Measurements from ENCODE around the gene PDE6B.
"Not testable (repeated sequence)": the region's sequence is repeated elsewhere in the genome, so short reads cannot be mapped to it uniquely, and the experiment has no call there.

Gene PDE6B

GRCh38 chr4:633406-633805 lies 8.0 kb downstream of the PDE6B start:
- Histone ChIP-seq H3K9ac (no peak overlapping the region), H3K27ac (no peak overlapping the region), H3K4me1 (peaks cover 0 to 10% (median 8%) of the 10 kb centered on the region in 10 experiments; a peak in 9 of 20 replicates), H3K4me2 (no peak overlapping the region), H4K20me1 (no peaks in the 10 kb centered on the region), H3K27me3 (no peaks in the 10 kb centered on the region), H3K4me3 (no peak overlapping the region), H3K9me3 (replicated peaks in 1 of 11) (peaks cover 25 to 52% (median 33%) of the 10 kb centered on the region in 11 experiments), H3K36me3 (no peaks in the 10 kb centered on the region)
- no peak for TF ChIP-seq Cebpa-rat (IDR thresholded peaks at IDR 0.05)

GRCh38 chr4:633976-634598 lies 8.7 kb downstream of the PDE6B start:
- Histone ChIP-seq H3K27me3 (no peaks in the 10 kb centered on the region), H3K27ac (no peak overlapping the region), H3K4me1 (peaks cover 0 to 3% (median 1%) of the 10 kb centered on the region in 10 experiments; a peak in 8 of 20 replicates), H3K36me3 (no peaks in the 10 kb centered on the region), H3K9me3 (replicated peaks in 1 of 11) (peaks cover 25 to 52% (median 33%) of the 10 kb centered on the region in 11 experiments), H3K9ac (no peak overlapping the region), H3K4me3 (no peak overlapping the region), H4K20me1 (no peaks in the 10 kb centered on the region), H3K4me2 (no peak overlapping the region)
- no peak for TF ChIP-seq Cebpa-rat (IDR thresholded peaks at IDR 0.05)

GRCh38 chr4:634599-634985 lies 9.2 kb downstream of the PDE6B start:
- H3K4me1 ChIP-seq: no peaks in the 10 kb centered on the region
- peaks cover 25 to 49% (median 33%) of the 10 kb centered on the region in 11 experiments for H3K9me3 ChIP-seq (replicated peaks in 1 of 11)
- no peak overlapping the region for H3K9ac ChIP-seq
- H3K27me3 ChIP-seq: no peaks in the 10 kb centered on the region
- H3K36me3 ChIP-seq: no peaks in the 10 kb centered on the region
- no peak for TF ChIP-seq Cebpa-rat (IDR thresholded peaks at IDR 0.05)
- no peak overlapping the region for H3K4me2 ChIP-seq
- no peaks in the 10 kb centered on the region for H4K20me1 ChIP-seq
- no peak overlapping the region for H3K4me3 ChIP-seq
- H3K27ac ChIP-seq: no peak overlapping the region

DNA sequence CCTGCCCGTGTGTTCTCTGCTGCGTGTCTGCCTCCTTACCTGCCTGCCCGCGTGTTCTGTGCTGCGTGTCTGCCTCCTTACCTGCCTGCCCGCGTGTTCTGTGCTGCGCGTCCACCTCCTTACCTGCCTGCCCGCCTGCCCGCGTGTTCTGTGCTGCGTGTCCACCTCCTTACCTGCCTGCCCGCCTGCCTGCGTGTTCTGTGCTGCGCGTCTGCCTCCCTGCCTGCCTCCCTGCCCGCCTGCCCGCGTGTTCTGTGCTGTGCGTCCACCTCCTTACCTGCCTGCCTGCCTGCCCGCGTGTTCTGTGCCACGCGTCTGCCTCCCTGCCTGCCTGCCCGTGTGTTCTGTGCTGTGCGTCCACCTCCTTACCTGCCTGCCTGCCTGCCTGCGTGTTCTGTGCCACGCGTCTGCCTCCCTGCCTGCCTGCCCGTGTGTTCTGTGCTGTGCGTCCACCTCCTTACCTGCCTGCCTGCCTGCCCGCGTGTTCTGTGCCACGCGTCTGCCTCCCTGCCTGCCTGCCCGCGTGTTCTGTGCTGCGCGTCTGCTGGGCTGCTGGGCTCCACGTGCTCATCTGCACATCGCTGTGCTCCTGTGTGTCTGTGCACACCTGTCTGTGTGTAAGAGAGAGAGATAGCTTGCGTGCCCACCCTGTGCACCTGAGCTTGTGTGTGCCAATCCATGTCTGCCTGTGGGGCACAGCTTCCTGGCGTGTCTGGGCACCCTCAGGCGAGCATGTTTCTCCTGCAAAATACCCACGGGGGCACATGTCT lies 9.9 kb downstream of the PDE6B start:
- not testable (repeated sequence) for H3K4me1 ChIP-seq, H3K36me3 ChIP-seq, H3K27ac ChIP-seq, H4K20me1 ChIP-seq, H3K9ac ChIP-seq, H3K27me3 ChIP-seq, H3K4me3 ChIP-seq, H3K4me2 ChIP-seq
- H3K9me3 ChIP-seq (replicated peaks in 1 of 11): peaks cover 25 to 44% (median 33%) of the 10 kb centered on the region in 11 experiments

GRCh38 chr4:635851-636627 lies 10.7 kb downstream of the PDE6B start:
- Histone ChIP-seq H3K4me2 (no peak overlapping the region), H3K27me3 (no peaks in the 10 kb centered on the region), H3K4me1 (no peaks in the 10 kb centered on the region), H4K20me1 (no peaks in the 10 kb centered on the region), H3K9me3 (replicated peaks in 1 of 11) (peaks cover 26 to 44% (median 33%) of the 10 kb centered on the region in 11 experiments), H3K4me3 (no peak overlapping the region), H3K9ac (no peak overlapping the region), H3K36me3 (no peaks in the 10 kb centered on the region), H3K27ac (no peak overlapping the region)
- no peak for TF ChIP-seq Cebpa-rat (IDR thresholded peaks at IDR 0.05)

GRCh38 chr4:636628-637159 lies 11.3 kb downstream of the PDE6B start:
- H3K4me2 ChIP-seq: no peak overlapping the region
- no peaks in the 10 kb centered on the region for H3K4me1 ChIP-seq
- no peaks in the 10 kb centered on the region for H3K36me3 ChIP-seq
- no peaks in the 10 kb centered on the region for H3K27me3 ChIP-seq
- H3K27ac ChIP-seq: no peak overlapping the region
- H3K4me3 ChIP-seq: no peak overlapping the region
- H3K9me3 ChIP-seq (replicated peaks in 1 of 11): peaks cover 25 to 44% (median 33%) of the 10 kb centered on the region in 11 experiments
- no peak overlapping the region for H3K9ac ChIP-seq
- no peaks in the 10 kb centered on the region for H4K20me1 ChIP-seq
- TF ChIP-seq Cebpa-rat (IDR thresholded peaks at IDR 0.05): no peak

- Histone ChIP-seq H3K36me3 (no peaks in the 10 kb centered on the region), H3K9me3 (replicated peaks in 1 of 11) (peaks cover 25 to 44% (median 33%) of the 10 kb centered on the region in 11 experiments), H4K20me1 (no peaks in the 10 kb centered on the region), H3K4me2 (no peak overlapping the region), H3K4me3 (no peak overlapping the region), H3K27ac (no peak overlapping the region), H3K27me3 (no peaks in the 10 kb centered on the region), H3K9ac (no peak overlapping the region), H3K4me1 (no peaks in the 10 kb centered on the region)
- TF ChIP-seq Cebpa-rat (IDR thresholded peaks at IDR 0.05): no peak
These were observed 12.3 kb downstream of the PDE6B start for GRCh38 chr4:637536-638280.

DNA sequence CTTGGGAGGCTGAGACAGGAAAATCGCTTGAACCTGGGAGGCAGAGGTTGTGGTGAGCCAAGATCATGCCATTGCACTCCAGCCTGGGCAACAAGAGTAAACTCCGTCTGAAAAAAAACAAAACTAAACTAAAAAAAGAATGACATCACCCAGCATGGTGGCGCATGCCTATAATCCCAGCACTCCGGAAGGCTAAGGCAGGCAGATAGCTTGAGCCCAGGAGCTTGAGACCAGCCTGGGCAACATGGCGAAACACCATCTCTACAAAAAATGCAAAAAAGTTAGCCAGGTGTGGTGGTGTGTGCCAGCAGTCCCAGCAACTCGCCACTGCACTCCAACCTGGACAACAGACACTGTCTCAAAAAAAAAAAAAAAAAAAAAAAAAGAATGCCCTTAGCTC lies 17.0 kb downstream of the PDE6B start:
- H3K4me3 ChIP-seq, H4K20me1 ChIP-seq, H3K4me2 ChIP-seq, H3K36me3 ChIP-seq, H3K9ac ChIP-seq, H3K27me3 ChIP-seq, H3K27ac ChIP-seq: not testable (repeated sequence)
- H3K9me3 ChIP-seq (replicated peaks in 1 of 11): peaks cover 51 to 70% (median 58%) of the 10 kb centered on the region in 11 experiments
- peaks cover 8 to 20% (median 15%) of the 10 kb centered on the region in 10 experiments for H3K4me1 ChIP-seq
